CMK (cell line): ENCODE measurements around the gene ATF7IP2.
"Not testable (repeated sequence)": the region's sequence is repeated elsewhere in the genome, so short reads cannot be mapped to it uniquely, and the experiment has no call there.

Experiments
- DNase-seq: peaks from one replicate; pipeline ENCODE4 v3.0.0-alpha.2; 2010; ENCODE audit warnings: low read depth

ATF7IP2 gene

GRCh38 chr16:10373556-10373955 lies 12.3 kb upstream of the ATF7IP2 start:
- DNase-seq: no peak

- DNase-seq: no peak
Observed at GRCh38 chr16:10376229-10376628, 9.6 kb upstream of the ATF7IP2 start.

GRCh38 chr16:10383626-10384025 lies 2.2 kb upstream of the ATF7IP2 start:
- no peak for DNase-seq

- DNase-seq: no peak
Observed at GRCh38 chr16:10386517-10387100, 748 bp downstream of the ATF7IP2 start.

GRCh38 chr16:10387188-10387617 lies 1.3 kb downstream of the ATF7IP2 start:
- DNase-seq: no peak

- no peak for DNase-seq
Observed at GRCh38 chr16:10388988-10389387, 3.1 kb downstream of the ATF7IP2 start.

- no peak for DNase-seq
Observed at GRCh38 chr16:10390330-10390729, 4.5 kb downstream of the ATF7IP2 start.

- DNase-seq: no peak
Observed at GRCh38 chr16:10390867-10391266, 5.0 kb downstream of the ATF7IP2 start.

- DNase-seq: no peak
Observed at GRCh38 chr16:10391339-10391738, 5.5 kb downstream of the ATF7IP2 start.

- no peak for DNase-seq
Observed at GRCh38 chr16:10402975-10403374, 17.1 kb downstream of the ATF7IP2 start.

- peak; percentile 84 for DNase-seq
Observed at GRCh38 chr16:10405386-10405939, 19.6 kb downstream of the ATF7IP2 start.

GRCh38 chr16:10408824-10409381 lies 23.0 kb downstream of the ATF7IP2 start:
- no peak for DNase-seq

- not testable (repeated sequence) for DNase-seq
Observed at GRCh38 chr16:10409713-10410112, 23.9 kb downstream of the ATF7IP2 start.

GRCh38 chr16:10410469-10410868 lies 24.6 kb downstream of the ATF7IP2 start:
- DNase-seq: no peak

GRCh38 chr16:10412935-10413601 lies 27.2 kb downstream of the ATF7IP2 start:
- no peak for DNase-seq

- not testable (repeated sequence) for DNase-seq
Observed at GRCh38 chr16:10418204-10418603, 32.3 kb downstream of the ATF7IP2 start.

- no peak for DNase-seq
Observed at GRCh38 chr16:10419701-10420100, 33.8 kb downstream of the ATF7IP2 start.

GRCh38 chr16:10421596-10421995 lies 35.7 kb downstream of the ATF7IP2 start:
- no peak for DNase-seq

- no peak for DNase-seq
Observed at GRCh38 chr16:10428433-10429168, 42.7 kb downstream of the ATF7IP2 start.

- not testable (repeated sequence) for DNase-seq
Observed at GRCh38 chr16:10429299-10429969, 43.6 kb downstream of the ATF7IP2 start.

GRCh38 chr16:10441726-10442125 lies 55.9 kb downstream of the ATF7IP2 start:
- DNase-seq: no peak

GRCh38 chr16:10447289-10447688 lies 61.4 kb downstream of the ATF7IP2 start:
- no peak for DNase-seq
